Upper lobe of left lung (tissue), 6 donors: ENCODE data around the gene SLC16A11. TPM values are rescaled to one million over a fixed set of nuclear protein-coding genes. Genes with fewer than 3 reads are reported as not detected.

Source experiments
- ATAC-seq, 2 donors: fragments of 200-7000 bp; cut with Tn5 transposase; one replicate each; pipeline ENCODE4 v1.9.1; 2022; ENCODE audit warnings: mild to moderate bottlenecking in 2 of 2, moderate library complexity in 2 of 2; ENCODE audit not compliant: low FRiP score in 2 of 2
- DNase-seq, 2 donors: peaks; one replicate each; pipeline ENCODE4 v3.0.0-alpha.2; 2019 to 2020
- H3K27ac ChIP-seq, 4 donors: fragments of 200-600 bp; sonication (generic); one replicate each; pipeline ENCODE4 v1.5.1; 2016 to 2019
- H3K27me3 ChIP-seq, 4 donors: fragments of 200-600 bp; sonication (generic); one replicate each; pipeline ENCODE4 v1.5.1; 2017 to 2019
- H3K36me3 ChIP-seq, 4 donors: fragments of 200-600 bp; sonication (generic); one replicate each; pipeline ENCODE4 v1.5.1; 2016 to 2019
- H3K4me1 ChIP-seq, 4 donors: fragments of 200-600 bp; sonication (generic); one replicate each; pipeline ENCODE4 v1.5.1; 2018 to 2019
- H3K4me3 ChIP-seq, 4 donors: fragments of 200-600 bp; sonication (generic); one replicate each; pipeline ENCODE4 v1.5.1; 2017 to 2019; ENCODE audit warnings: mild to moderate bottlenecking in 2 of 4, moderate library complexity in 1 of 4
- H3K9me3 ChIP-seq, 4 donors: fragments of 200-600 bp; sonication (generic); one replicate each; pipeline ENCODE4 v1.5.1; 2018 to 2019
- CTCF ChIP-seq, 6 experiments: fragments of 450-650 bp in 4 of 6; fragments of 200-600 bp in 2 of 6; sonication (generic) in 2 of 6; IDR thresholded peaks; one replicate each; pipeline ENCODE4 v1.5.1; 2016 to 2019; ENCODE audit warnings: antibody characterized with exemption in 6 of 6
- EP300 ChIP-seq, 4 donors: sonication (generic); formaldehyde crosslinking; IDR thresholded peaks; one replicate each; pipeline ENCODE4 v1.5.1; 2017; ENCODE audit warnings: antibody characterized with exemption in 4 of 4, control low read depth in 2 of 4
- POLR2A ChIP-seq, 4 donors: fragments of 450-650 bp; IDR thresholded peaks; one replicate each; pipeline ENCODE4 v1.5.1; 2016 to 2017; ENCODE audit warnings: antibody characterized with exemption in 4 of 4, mild to moderate bottlenecking in 2 of 4
- POLR2AphosphoS5 ChIP-seq, 2 donors: sonication (generic); formaldehyde crosslinking; IDR thresholded peaks; one replicate each; pipeline ENCODE4 v1.5.1; 2017; ENCODE audit warnings: antibody characterized with exemption in 2 of 2
- WGBS, 2 donors: methylation state at CpG; one replicate each; pipeline ENCODE4 v1.1.5; 2017 to 2018; 5-methylcytosine and 5-hydroxymethylcytosine counted together
- total RNA-seq, 6 donors: library from RNA; depleted of rRNA in 4 of 6; stranded (reverse); fragments of >200 nt in 4 of 6; gene quantifications; one replicate each; pipeline versions ENCODE4 v1.1.0 to v1.2.1, GENCODE V29; 2016 to 2021
- donor health status: DM: no; HTN: no; CAD: no; lungs with moderate emphysema.
- donor health status: DM: no; HTN: yes; CAD: no; lungs with severe emphysema.

Gene SLC16A11
- total RNA-seq, 6 donors from 2014 or later, result 2.7 to 35.0 (median 6.1) TPM

GRCh38 chr17:7064261-7064660 lies 20.4 kb upstream of the SLC16A11 start:
- TF ChIP-seq POLR2AphosphoS5 (IDR thresholded peaks at IDR 0.05), result no peak
- no peak for TF ChIP-seq EP300 (IDR thresholded peaks at IDR 0.05)
- no peak for TF ChIP-seq CTCF (IDR thresholded peaks at IDR 0.05)
- TF ChIP-seq POLR2A (IDR thresholded peaks at IDR 0.05), result no peak
- Histone ChIP-seq H3K27ac (no peak overlapping the region), H3K36me3 (no peaks in the 10 kb centered on the region), H3K9me3 (peaks cover 4 to 11% (median 5%) of the 10 kb centered on the region in 4 donors), H3K4me1 (no peaks in the 10 kb centered on the region), H3K27me3 (no peaks in the 10 kb centered on the region), H3K4me3 (no peak overlapping the region)
- DNase-seq, result no peak
- peak in 1 of 2 donors; percentile 50 for ATAC-seq
- 77 to 80% methylated on average over 4 of the region's 4 CpGs for WGBS, 2 donors

GRCh38 chr17:7063518-7064094 lies 19.7 kb upstream of the SLC16A11 start:
- TF ChIP-seq CTCF (IDR thresholded peaks at IDR 0.05) (no peak), EP300 (IDR thresholded peaks at IDR 0.05) (no peak), POLR2AphosphoS5 (IDR thresholded peaks at IDR 0.05) (no peak), POLR2A (IDR thresholded peaks at IDR 0.05) (no peak)
- no peak overlapping the region for H3K27ac ChIP-seq
- peaks cover 4 to 11% (median 5%) of the 10 kb centered on the region in 4 donors for H3K9me3 ChIP-seq
- DNase-seq (no peak), ATAC-seq (no peak)
- WGBS, 2 donors, result 68 to 75% methylated on average over 6 of the region's 6 CpGs
- H3K27me3 ChIP-seq, result no peaks in the 10 kb centered on the region
- H3K4me3 ChIP-seq, result no peak overlapping the region
- H3K4me1 ChIP-seq, result no peaks in the 10 kb centered on the region
- no peaks in the 10 kb centered on the region for H3K36me3 ChIP-seq

GRCh38 chr17:7060165-7060891 lies 16.4 kb upstream of the SLC16A11 start:
- H3K4me1 ChIP-seq, result no peaks in the 10 kb centered on the region
- no peak for ATAC-seq
- no peak for TF ChIP-seq EP300 (IDR thresholded peaks at IDR 0.05)
- no peak for TF ChIP-seq POLR2A (IDR thresholded peaks at IDR 0.05)
- no peak for TF ChIP-seq POLR2AphosphoS5 (IDR thresholded peaks at IDR 0.05)
- no peak for TF ChIP-seq CTCF (IDR thresholded peaks at IDR 0.05)
- H3K36me3 ChIP-seq, result no peaks in the 10 kb centered on the region
- H3K27ac ChIP-seq, result no peak overlapping the region
- H3K9me3 ChIP-seq, result no peaks in the 10 kb centered on the region
- no peak overlapping the region for H3K4me3 ChIP-seq
- 57 to 61% methylated on average over 6 of the region's 6 CpGs for WGBS, 2 donors
- no peaks in the 10 kb centered on the region for H3K27me3 ChIP-seq
- no peak for DNase-seq

GRCh38 chr17:7058831-7059447 lies 15.0 kb upstream of the SLC16A11 start:
- Histone ChIP-seq H3K9me3 (no peaks in the 10 kb centered on the region), H3K36me3 (no peaks in the 10 kb centered on the region), H3K27me3 (no peaks in the 10 kb centered on the region), H3K4me1 (no peaks in the 10 kb centered on the region), H3K27ac (no peak overlapping the region), H3K4me3 (no peak overlapping the region)
- 64 to 67% methylated on average over 7 of the region's 7 CpGs for WGBS, 2 donors
- TF ChIP-seq CTCF (IDR thresholded peaks at IDR 0.05) (no peak), POLR2A (IDR thresholded peaks at IDR 0.05) (no peak), POLR2AphosphoS5 (IDR thresholded peaks at IDR 0.05) (no peak), EP300 (IDR thresholded peaks at IDR 0.05) (no peak)
- no peak for DNase-seq
- ATAC-seq, result no peak
